Measurements from ENCODE around the gene CYLC1.

Gene CYLC1, protein sequence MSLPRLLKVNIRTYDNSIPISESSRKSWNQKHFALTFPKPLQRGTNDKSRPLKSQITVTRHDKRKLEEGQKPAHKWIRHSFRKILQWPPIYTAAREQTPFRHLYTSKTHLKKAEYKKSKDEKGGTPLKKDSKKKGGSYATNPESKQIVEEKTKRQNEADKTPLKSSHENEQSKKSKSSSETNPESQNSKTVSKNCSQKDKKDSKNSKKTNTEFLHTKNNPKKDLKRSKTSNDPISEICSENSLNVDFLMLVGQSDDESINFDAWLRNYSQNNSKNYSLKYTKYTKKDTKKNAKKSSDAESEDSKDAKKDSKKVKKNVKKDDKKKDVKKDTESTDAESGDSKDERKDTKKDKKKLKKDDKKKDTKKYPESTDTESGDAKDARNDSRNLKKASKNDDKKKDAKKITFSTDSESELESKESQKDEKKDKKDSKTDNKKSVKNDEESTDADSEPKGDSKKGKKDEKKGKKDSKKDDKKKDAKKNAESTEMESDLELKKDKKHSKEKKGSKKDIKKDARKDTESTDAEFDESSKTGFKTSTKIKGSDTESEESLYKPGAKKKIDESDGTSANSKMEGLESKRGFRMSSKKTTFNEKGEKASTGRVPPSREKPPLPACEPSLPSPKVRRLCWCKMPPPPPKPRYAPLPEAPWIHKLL

DNA sequence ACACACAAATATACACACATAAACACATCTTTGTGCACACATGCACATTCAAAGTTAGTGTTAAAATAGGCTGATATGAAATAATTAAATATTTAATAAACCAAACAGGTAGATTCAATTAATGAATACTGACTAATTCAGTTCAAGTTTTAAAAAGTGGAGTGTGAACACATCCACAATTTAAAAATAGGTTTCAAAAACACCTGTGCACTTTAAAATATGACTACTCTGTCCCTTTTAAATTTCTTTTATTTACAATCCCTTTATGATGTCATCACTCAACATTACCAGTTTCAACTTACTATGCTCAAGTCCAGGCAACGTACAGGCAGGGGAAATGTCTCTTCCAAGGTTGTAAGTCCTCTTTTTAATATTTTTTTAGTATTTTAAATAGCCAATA lies at the start of gene CYLC1:
CYLC1 (plus strand) TSS at position 301 of the 400 bp plus-strand sequence; CDS start at position 338, 37 bp downstream.
- DNase-seq (no peak), ATAC-seq (no peak)

DNA sequence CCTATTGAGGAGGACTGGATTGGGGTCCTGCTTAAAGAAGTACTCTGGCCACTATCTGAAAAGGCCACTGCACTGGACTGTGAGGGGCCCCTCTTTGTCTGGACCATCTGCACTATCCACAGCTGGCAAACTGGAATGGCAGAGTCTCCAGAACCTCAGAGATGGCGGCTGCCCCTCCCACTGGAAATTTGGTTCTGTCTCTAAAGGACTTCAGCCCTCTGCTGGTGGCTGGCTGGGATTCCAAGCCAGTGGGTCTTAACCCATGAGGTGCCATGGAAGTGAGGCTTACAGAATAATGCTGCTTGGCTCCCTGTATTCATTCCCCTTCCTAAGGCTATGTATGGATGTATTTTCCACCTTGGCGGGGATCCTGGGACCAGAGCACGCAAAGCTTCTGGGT lies 41.6 kb upstream of the CYLC1 start:
- DNase-seq (no peak), ATAC-seq (no peak)

DNA sequence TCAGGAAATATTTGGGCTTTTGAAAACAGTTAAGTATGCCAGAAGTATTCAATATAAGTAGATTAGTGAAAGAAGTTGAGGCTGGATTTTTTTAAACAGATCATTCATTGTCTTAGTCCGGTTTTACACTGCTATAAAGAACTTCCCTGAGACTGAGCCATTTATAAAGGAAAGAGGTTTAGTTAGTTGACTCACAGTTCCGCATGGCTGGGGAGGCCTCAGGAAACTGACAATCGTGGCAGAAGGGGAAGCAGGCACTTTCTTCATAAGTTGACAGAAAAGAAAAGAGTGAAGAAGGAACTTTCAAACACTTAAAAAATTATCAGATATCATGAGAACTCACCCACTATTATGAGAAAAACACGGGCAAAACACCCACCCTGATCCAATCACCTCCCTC lies 31.1 kb upstream of the CYLC1 start:
- no peak for DNase-seq
- no peak for ATAC-seq

DNA sequence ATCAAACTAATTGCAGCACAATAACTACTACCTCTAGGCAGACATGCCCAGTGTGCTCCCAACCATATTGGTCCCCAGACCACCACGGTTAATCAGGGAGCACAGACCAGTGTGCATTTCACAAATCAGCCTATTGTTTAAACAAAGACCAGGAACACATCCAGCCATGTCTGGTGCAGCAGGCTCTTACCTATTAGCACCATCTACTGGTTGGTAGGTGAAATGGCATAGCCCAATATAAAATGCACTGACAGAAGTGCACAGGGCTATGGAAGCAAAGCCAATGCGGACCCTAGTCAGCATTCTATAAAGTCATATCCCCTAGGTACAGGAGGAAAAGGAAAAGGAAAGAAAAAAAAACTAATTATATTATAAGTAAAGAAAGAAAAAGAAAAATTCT lies 15.5 kb upstream of the CYLC1 start:
- DNase-seq (no peak), ATAC-seq (no peak)

DNA sequence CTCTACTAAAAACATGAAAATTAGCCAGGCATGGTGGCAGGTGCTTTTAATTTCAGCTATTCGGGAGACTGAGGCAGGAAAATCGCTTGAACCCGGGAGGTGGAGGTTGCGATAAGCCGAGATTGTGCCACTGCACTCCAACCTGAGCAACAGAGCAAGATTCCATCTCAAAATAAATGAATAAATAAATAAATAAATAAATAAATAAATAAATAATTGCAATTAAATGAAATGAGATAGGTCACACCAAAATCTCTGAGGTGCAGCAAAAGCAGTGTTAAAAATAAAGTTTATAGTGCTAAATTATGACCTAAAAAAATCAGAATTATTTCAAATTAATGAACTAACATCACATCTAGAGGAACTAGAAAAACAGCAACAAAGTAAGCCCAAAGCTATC lies 13.6 kb upstream of the CYLC1 start:
- ATAC-seq (no peak), DNase-seq (no peak)

DNA sequence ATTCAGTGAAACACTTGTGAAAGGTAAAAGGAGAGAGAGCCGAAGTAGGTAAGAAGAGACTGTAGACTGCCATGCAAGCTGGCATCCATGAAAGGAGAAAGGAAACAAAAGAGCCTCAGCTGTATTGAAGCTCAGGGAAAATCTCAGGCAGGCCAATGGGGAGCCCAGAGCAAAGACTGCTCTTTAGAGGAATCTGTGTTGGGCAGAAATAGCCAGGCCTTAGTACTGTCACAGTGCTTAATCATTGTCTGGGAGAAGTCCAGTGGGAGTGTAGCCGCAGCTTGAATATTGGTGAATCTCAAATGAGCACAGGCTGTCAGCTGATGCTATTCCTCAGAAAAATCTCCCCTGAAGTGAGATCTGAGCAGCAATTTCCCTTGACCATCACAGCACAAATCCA lies 27.6 kb downstream of the CYLC1 start:
- no peak for ATAC-seq
- DNase-seq, result no peak

DNA sequence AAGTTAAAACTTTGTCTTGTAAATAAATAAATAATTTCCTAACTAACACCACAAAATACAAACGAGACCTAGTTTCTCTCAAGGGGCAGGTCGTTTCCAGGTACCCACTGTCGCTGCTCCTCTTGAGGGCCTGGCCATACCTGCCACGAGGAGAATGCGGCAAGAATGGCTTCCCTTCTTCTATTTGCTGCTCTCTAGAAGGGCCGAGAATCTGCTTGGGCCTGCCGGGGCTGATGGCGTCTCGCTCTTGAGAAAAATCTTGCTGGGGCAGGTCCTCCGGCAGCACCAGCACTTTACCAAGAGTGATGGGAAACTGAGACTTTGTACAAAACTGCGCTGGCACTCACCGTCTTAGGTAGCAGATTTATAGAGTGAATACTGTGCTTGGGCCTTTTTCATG lies 31.5 kb downstream of the CYLC1 start:
- no peak for ATAC-seq
- DNase-seq, result no peak

DNA sequence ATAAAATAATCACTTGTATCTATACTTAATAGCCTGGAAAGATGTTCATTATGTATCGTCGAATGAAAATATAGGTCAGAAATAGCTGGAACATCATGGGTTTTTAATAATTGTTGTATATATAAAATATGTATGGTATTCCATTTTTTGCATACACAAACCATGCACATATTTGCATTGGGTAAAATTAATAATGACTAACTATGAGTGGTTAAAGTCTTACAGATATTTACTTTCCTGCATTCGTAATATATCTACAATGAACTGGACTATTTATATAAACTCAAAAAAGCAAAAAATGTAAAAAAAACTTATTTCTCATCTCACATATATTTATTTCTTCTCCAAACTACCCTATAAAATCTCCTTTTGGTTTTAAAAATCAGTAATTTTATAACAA lies 46.0 kb downstream of the CYLC1 start:
- no peak for DNase-seq
- no peak for ATAC-seq

DNA sequence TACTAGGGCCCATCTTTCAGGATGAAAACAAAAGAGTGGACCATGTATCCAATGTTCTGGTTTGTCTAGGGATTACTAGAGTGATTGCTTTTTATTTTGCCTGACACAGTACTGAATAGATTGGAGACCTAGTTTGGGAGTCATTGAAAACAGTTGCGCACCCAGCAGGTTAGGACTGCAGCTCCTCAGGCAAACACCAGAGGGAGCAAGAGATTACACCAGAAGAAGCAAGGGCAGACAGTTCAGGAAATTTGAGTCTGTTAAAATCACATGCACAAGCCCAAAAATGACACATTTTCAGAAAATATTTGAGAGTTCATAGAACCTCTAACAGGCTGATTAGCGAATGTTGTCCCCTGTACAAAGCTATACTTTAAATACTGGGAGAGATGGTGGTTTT lies 55.6 kb downstream of the CYLC1 start:
- ATAC-seq (no peak), DNase-seq (no peak)

DNA sequence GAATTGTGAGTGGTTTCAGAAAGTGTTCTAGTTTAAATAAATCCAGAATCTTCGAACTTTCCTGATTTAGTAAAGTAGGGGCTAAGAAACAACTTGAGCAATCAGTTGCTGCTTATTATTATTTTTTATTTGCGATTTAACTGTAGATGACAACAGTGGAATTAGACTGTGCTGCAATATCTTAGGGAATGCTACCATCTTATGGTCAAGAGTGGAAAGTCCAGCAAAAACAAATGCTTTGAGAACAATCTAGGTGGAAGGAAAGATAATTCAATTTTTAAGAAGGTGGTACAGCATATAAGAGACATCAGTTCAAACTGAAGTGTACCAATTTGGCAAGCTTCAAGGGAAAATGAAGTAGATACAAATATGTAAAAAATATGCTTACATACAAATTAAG lies 73.3 kb downstream of the CYLC1 start:
- no peak for ATAC-seq
- DNase-seq, result no peak

All from stimulated activated naive CD8-positive, alpha-beta T cell treated with anti-CD3 and anti-CD28 coated beads, Interleukin-15, Interleukin-2, amounts not matched to agents 100 U/mL and 50 U/mL, for 24 hours (primary cell).